CD14-positive monocyte (primary cell): ENCODE measurements around the gene BRD9. TPM values are rescaled to one million over a fixed set of nuclear protein-coding genes. Genes with fewer than 3 reads are reported as not detected.

Experiments
- DNase-seq, 3 donors: peaks; one replicate each; pipeline ENCODE4 v3.0.0-alpha.2; 2011 to 2022
- H2AFZ ChIP-seq: 2 replicates; pipeline ENCODE4 v1.6.0; 2012; ENCODE audit warnings: mild to moderate bottlenecking, low read depth, low read length, inconsistent platforms; ENCODE audit not compliant: insufficient read depth, poor library complexity, severe bottlenecking
- H3K27ac ChIP-seq, 2 donors: 1 replicate in 1 of 2; 2 replicates in 1 of 2; pipeline ENCODE4 v1.5.1; 2012 to 2013; ENCODE audit warnings: low read length in 2 of 2, control low read depth in 1 of 2, inconsistent platforms in 1 of 2, low read depth in 1 of 2, mild to moderate bottlenecking in 1 of 2
- H3K27me3 ChIP-seq, 2 donors: one replicate each; pipeline versions ENCODE4 v1.6.0 to v1.6.1; 2011 to 2013; ENCODE audit warnings: low read length in 2 of 2; ENCODE audit not compliant: control insufficient read depth in 2 of 2, insufficient read depth in 2 of 2
- H3K36me3 ChIP-seq, 2 donors: replicated peaks in 1 of 2; 1 replicate in 1 of 2; 2 replicates in 1 of 2; pipeline versions ENCODE4 v1.5.1 to v1.6.1; 2012 to 2013; ENCODE audit warnings: low read length in 2 of 2, control low read depth in 1 of 2, inconsistent platforms in 1 of 2, mild to moderate bottlenecking in 1 of 2; ENCODE audit not compliant: insufficient read depth in 2 of 2, control insufficient read depth in 1 of 2
- H3K4me1 ChIP-seq, 2 donors: 1 replicate in 1 of 2; 2 replicates in 1 of 2; pipeline versions ENCODE4 v1.5.1 to v1.6.1; 2012 to 2013; ENCODE audit warnings: low read length in 2 of 2, control low read depth in 1 of 2, inconsistent platforms in 1 of 2, mild to moderate bottlenecking in 1 of 2, moderate library complexity in 1 of 2; ENCODE audit not compliant: insufficient read depth in 2 of 2, control insufficient read depth in 1 of 2
- H3K4me2 ChIP-seq: replicated peaks from 2 replicates; pipeline ENCODE3; 2012; ENCODE audit warnings: low read length, moderate library complexity, mild to moderate bottlenecking; ENCODE audit not compliant: poor library complexity, severe bottlenecking; ENCODE audit errors: extremely low read depth
- H3K4me3 ChIP-seq, 3 experiments: fragments of 200-600 bp in 1 of 3; sonication (generic) in 1 of 3; replicated peaks in 1 of 3; 1 replicate in 2 of 3; 2 replicates in 1 of 3; pipeline ENCODE4 v1.5.1; 2011 to 2013; ENCODE audit warnings: low read length in 3 of 3, mild to moderate bottlenecking in 3 of 3, control low read depth in 2 of 3, low read depth in 2 of 3, inconsistent platforms in 1 of 3, moderate library complexity in 1 of 3
- H3K79me2 ChIP-seq: 2 replicates; pipeline ENCODE4 v1.6.0; 2012; ENCODE audit warnings: mild to moderate bottlenecking, control low read depth, inconsistent platforms, low read length, moderate library complexity; ENCODE audit not compliant: insufficient read depth
- H3K9ac ChIP-seq: 2 replicates; pipeline ENCODE4 v1.6.0; 2017; ENCODE audit warnings: low read length, mild to moderate bottlenecking; ENCODE audit not compliant: insufficient read depth, poor library complexity, severe bottlenecking
- H3K9me3 ChIP-seq, 2 donors: replicated peaks in 1 of 2; 1 replicate in 1 of 2; 2 replicates in 1 of 2; pipeline versions ENCODE4 v1.5.1 to v1.6.1; 2012 to 2013; ENCODE audit warnings: low read length in 2 of 2, control low read depth in 1 of 2; ENCODE audit not compliant: control insufficient read depth in 1 of 2, insufficient read depth in 1 of 2
- H4K20me1 ChIP-seq: 2 replicates; pipeline ENCODE4 v1.6.0; 2012; ENCODE audit warnings: mild to moderate bottlenecking, low read length, control low read depth, moderate library complexity; ENCODE audit not compliant: insufficient read depth
- H3K27ac Mint-ChIP-seq, 7 donors: one replicate each; pipeline ENCODE4 v1.8.0; 2020; ENCODE audit warnings: mild to moderate bottlenecking in 7 of 7, mixed read lengths in 7 of 7, moderate library complexity in 6 of 7, inconsistent platforms in 2 of 7
- H3K27me3 Mint-ChIP-seq, 3 donors: one replicate each; pipeline ENCODE4 v1.8.0; 2021 to 2022; ENCODE audit warnings: low read depth in 3 of 3, mild to moderate bottlenecking in 3 of 3, mixed read lengths in 3 of 3, moderate library complexity in 3 of 3, inconsistent platforms in 1 of 3
- H3K36me3 Mint-ChIP-seq, 2 donors: one replicate each; pipeline ENCODE4 v1.8.0; 2020; ENCODE audit warnings: mixed read lengths in 2 of 2, inconsistent platforms in 1 of 2, mild to moderate bottlenecking in 1 of 2
- H3K4me1 Mint-ChIP-seq: one replicate; pipeline ENCODE4 v1.8.0; 2020; ENCODE audit warnings: mild to moderate bottlenecking, mixed read lengths
- H3K4me3 Mint-ChIP-seq, 2 donors: one replicate each; pipeline ENCODE4 v1.8.0; 2020; ENCODE audit warnings: mild to moderate bottlenecking in 2 of 2, mixed read lengths in 2 of 2, moderate library complexity in 1 of 2
- H3K9me3 Mint-ChIP-seq, 7 donors: one replicate each; pipeline ENCODE4 v1.8.0; 2020 to 2022; ENCODE audit warnings: mixed read lengths in 7 of 7, mild to moderate bottlenecking in 6 of 7, moderate library complexity in 6 of 7, inconsistent platforms in 2 of 7
- CTCF ChIP-seq: fragments of 200-600 bp; IDR thresholded peaks from one replicate; pipeline ENCODE4 v1.8.0; 2022; ENCODE audit warnings: antibody characterized with exemption, mild to moderate bottlenecking
- WGBS: methylation state at CpG from one replicate; pipeline ENCODE4 v1.1.5; 2013; ENCODE audit warnings: missing lambda C conversion rate; ENCODE audit not compliant: insufficient coverage; 5-methylcytosine and 5-hydroxymethylcytosine counted together
- intact Hi-C, 2 donors: fragments of 100-400 bp; cut with micrococcal nuclease; formaldehyde crosslinking; loops; one replicate each; pipeline versions ENCODE4 v1.15.0 to v1.15.1; 2023
- polyA plus RNA-seq, 3 donors: library from polyadenylated mRNA; depleted of rRNA in 1 of 3; unstranded in 2 of 3; stranded (reverse) in 1 of 3; fragments of 300-500 nt in 2 of 3; fragments of >200 nt in 1 of 3; fragmentation: Illumina TruSeq in 2 of 3; gene quantifications; 1 replicate in 2 of 3; 2 replicates in 1 of 3; pipeline ENCODE4 v1.2.3, GENCODE V29; 2012 to 2021

BRD9 gene
- polyA plus RNA-seq, 3 donors = 5.3 to 22.7 (median 9.3) TPM

- TF ChIP-seq CTCF = no peak
- no peaks in the 10 kb centered on the region for H3K27me3 Mint-ChIP-seq
- H3K4me3 Mint-ChIP-seq = no peak overlapping the region
- no peak overlapping the region for H3K27ac ChIP-seq
- H3K4me3 ChIP-seq = no peak overlapping the region
- H3K27ac Mint-ChIP-seq = no peak overlapping the region
- no peaks in the 10 kb centered on the region for H3K79me2 ChIP-seq
- H4K20me1 ChIP-seq = no peaks in the 10 kb centered on the region
- no peaks in the 10 kb centered on the region for H3K4me1 ChIP-seq
- H3K27me3 ChIP-seq = no peaks in the 10 kb centered on the region
- intact Hi-C loops = no loop called here
- peaks cover 72 to 79% of the 10 kb centered on the region in 2 donors for H3K36me3 ChIP-seq
- no peak overlapping the region for H2AFZ ChIP-seq
- H3K9me3 Mint-ChIP-seq = peaks cover 0 to 5% (median 0%) of the 10 kb centered on the region in 7 donors
- no peak overlapping the region for H3K4me2 ChIP-seq
- over 99% methylated on average over 23 of the region's 24 CpGs for WGBS
- H3K9ac ChIP-seq = no peak overlapping the region
- peaks cover 77 to 81% of the 10 kb centered on the region in 2 donors for H3K36me3 Mint-ChIP-seq
- no peaks in the 10 kb centered on the region for H3K9me3 ChIP-seq
- no peaks in the 10 kb centered on the region for H3K4me1 Mint-ChIP-seq
- DNase-seq = no peak
Measured at GRCh38 chr5:865168-865521, 27.5 kb downstream of the BRD9 start.

DNA sequence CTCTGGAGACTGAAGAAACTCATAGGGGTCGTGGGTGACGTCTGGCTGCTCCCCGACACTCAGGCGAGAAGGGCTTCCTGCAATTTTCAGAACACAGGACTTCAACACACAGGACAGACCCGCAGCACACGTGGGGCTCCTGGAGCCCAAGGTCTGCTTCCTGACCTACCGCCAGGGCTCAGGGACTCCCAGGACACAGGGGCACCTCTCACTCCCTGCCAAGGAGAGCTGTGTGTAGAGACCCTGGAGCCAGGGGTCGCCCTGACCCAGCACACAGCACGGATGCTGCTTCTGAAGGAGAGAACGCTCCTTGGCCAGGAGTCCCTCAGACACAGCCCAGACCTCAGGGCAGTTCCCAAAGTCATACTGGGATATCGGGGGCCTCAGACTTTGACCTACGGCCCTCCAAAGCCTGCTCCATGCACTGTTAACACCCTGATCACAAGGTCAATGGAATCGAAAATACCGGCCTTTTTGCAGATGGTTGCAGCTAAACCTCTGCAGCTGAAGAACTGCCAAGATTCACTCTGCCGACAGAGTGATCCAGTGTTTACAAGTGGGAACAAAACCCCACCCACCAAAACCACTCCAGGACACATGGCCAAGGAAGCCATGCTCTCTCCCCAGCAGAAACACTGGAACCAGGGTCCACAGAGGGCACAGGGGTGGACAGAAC is 28.0 kb downstream of the BRD9 start:
- DNase-seq = no peak
- H3K27ac ChIP-seq = no peak overlapping the region
- H3K9ac ChIP-seq = no peak overlapping the region
- no peaks in the 10 kb centered on the region for H4K20me1 ChIP-seq
- Mint-ChIP-seq H3K27ac (no peak overlapping the region), H3K4me3 (no peak overlapping the region), H3K27me3 (no peaks in the 10 kb centered on the region), H3K9me3 (peaks cover 0 to 5% (median 0%) of the 10 kb centered on the region in 7 donors), H3K4me1 (no peaks in the 10 kb centered on the region), H3K36me3 (peaks cover 72 to 76% of the 10 kb centered on the region in 2 donors)
- peaks cover 67 to 74% of the 10 kb centered on the region in 2 donors for H3K36me3 ChIP-seq
- no peak for TF ChIP-seq CTCF
- no peak overlapping the region for H3K4me3 ChIP-seq
- H3K9me3 ChIP-seq = no peaks in the 10 kb centered on the region
- 98% methylated on average over 15 of the region's 15 CpGs for WGBS
- intact Hi-C loops = no loop called here
- no peaks in the 10 kb centered on the region for H3K27me3 ChIP-seq
- H2AFZ ChIP-seq = no peak overlapping the region
- H3K79me2 ChIP-seq = no peaks in the 10 kb centered on the region
- H3K4me1 ChIP-seq = no peaks in the 10 kb centered on the region
- H3K4me2 ChIP-seq = no peak overlapping the region
